D721Med (cell line): ENCODE results near the gene NEURL1.
"Not testable (repeated sequence)": the region's sequence is repeated elsewhere in the genome, so short reads cannot be mapped to it uniquely, and the experiment has no call there.

ENCODE experiments used
- DNase-seq: peaks from one replicate; pipeline ENCODE4 v3.0.0; 2011; ENCODE audit warnings: low spot score; ENCODE audit not compliant: insufficient read length
- FAIRE-seq: peaks from 2 replicates; lab custom pipeline; 2011; peaks lifted over from hg19 to GRCh38; lab: Jason Lieb, UNC
- TF ChIP-seq, protein P1 (sequence below): IDR thresholded peaks from 2 replicates; pipeline ENCODE4 v1.5.1; 2012; ENCODE audit warnings: mild to moderate bottlenecking, control low read depth; ENCODE audit not compliant: insufficient read depth; ENCODE audit errors: missing control alignments

NEURL1 gene

DNA sequence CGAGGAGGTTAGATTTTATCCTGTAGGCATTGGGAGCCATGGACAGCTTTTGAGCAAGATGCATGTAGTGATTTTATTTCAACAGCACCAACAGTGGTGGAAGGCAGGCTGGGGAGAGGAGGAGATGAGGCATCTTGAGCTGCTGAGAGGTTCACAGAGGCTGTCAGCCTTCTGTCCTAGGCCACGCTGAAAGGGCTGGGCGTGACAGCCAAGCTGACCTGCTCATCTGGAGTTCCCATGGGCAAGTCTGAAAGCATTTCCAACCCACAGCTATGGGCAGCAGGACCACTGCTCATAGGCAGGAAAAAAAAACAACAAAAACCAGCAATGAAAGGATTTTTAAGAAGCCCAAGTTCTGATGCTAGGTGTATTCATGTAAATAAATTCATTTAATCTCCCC lies 7.7 kb downstream of the NEURL1 start:
- TF ChIP-seq, protein P1, sequence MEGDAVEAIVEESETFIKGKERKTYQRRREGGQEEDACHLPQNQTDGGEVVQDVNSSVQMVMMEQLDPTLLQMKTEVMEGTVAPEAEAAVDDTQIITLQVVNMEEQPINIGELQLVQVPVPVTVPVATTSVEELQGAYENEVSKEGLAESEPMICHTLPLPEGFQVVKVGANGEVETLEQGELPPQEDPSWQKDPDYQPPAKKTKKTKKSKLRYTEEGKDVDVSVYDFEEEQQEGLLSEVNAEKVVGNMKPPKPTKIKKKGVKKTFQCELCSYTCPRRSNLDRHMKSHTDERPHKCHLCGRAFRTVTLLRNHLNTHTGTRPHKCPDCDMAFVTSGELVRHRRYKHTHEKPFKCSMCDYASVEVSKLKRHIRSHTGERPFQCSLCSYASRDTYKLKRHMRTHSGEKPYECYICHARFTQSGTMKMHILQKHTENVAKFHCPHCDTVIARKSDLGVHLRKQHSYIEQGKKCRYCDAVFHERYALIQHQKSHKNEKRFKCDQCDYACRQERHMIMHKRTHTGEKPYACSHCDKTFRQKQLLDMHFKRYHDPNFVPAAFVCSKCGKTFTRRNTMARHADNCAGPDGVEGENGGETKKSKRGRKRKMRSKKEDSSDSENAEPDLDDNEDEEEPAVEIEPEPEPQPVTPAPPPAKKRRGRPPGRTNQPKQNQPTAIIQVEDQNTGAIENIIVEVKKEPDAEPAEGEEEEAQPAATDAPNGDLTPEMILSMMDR, result no peak
- no peak for FAIRE-seq

DNA sequence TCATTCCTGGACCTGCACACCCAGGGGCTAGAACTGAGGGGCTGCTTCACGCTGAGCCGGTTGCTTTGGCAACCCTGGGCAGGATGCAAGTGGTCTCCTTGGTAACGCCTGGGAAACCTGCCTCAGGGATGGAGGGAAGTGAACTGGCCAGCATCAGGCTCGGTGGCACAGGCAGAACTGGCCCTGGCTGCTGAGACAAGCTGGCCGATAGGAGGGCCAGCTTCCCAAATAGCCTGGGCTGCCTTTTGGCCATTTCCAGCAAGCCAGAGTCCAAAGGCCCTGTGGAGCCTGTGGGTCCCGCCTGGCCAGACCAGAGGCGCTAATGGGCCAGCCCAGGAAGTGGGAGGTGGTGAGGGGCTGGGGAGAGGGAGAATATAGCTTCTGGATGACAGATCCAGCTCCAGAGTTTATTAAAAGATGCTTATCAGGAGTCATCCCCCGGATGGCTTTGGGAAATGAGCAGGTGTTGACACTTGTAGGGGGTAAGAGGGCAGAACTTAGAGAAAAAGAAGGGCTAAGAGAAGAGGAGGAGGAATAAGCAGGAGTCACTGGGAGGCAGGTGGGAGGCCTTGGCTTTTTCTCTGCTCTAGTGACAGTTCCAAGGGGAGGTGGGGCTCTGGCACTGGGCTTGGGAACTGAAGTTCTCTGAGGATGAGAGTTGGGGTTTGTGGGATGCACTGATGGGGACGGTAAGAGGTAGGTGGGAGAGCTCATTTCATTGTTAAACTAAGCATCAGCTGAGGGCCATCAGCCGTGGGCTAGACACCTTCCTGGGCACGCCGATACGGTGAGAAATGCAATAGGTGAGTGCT lies 9.6 kb downstream of the NEURL1 start:
- DNase-seq (no peak), FAIRE-seq (no peak)
- TF ChIP-seq, protein P1, result no peak

More for the DNA sequence above, 7.7 kb downstream of the NEURL1 start:
- DNase-seq, result no peak

DNA sequence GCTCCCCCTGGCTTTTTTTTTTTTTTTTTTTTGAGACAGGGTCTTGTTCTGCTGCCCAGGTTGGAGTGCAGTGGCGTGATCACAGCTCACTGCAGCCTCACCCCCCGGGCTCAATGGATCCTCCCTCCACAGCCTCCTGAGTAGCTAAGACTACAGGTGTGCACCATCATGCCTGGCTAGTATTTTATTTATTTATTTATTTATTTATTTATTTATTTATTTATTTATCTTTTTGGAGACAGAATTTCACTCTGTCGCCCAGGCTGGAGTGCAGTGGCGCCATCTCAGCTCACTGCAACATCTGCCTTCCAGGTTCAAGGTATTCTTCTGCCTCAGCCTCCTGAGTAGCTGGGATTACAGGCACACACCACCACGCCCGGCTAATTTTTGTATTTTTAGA lies 10.3 kb downstream of the NEURL1 start:
- FAIRE-seq, DNase-seq: not testable (repeated sequence)

DNA sequence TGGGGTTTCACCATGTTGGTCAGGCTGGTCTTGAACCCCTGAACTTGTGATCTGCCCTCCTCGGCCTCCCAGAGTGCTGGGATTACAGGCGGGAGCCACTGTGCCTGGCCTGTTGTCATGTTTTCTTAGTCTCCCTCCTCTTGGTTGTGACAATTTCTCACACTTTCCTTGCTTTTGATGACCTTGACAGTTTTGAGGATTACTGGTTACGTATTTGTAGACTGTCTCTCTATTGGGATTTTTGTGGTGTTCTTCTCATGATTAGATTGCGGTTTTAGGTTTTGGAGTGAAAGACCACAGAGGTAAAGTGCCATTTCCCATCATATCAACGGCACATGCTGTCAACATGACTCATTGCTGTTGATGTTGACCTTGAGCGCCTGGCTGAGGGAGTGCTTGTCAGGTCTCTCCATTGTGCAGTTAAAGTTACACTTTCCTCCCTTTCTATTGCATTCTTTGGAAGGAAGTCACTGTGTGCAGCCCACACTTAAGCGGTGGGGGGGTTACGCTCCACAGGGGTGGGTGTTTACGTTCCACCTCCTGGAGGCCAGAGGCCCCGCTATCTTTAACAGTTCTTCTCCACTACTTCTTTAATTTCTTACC lies 10.8 kb downstream of the NEURL1 start:
- no peak for FAIRE-seq

DNA sequence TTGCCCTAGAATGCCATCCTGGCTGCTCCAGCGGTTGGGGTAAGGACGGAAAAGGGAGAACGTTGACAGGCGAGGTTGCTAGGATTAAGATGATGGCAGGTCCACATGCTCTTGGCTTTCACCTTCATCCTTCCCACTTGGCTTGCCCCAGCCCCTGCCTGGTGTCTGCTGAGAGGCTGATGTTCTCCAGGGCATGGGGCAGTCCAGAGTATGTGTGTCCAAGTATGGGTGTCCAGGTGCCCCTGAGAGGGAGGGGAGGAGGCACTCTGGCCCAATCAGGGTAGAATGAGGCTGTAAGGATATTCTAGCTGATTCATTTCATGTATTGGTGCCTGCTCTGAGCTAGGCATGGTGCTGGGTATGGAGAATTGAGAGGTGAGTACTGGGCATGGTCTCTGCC lies 12.6 kb downstream of the NEURL1 start:
- DNase-seq, result no peak
- TF ChIP-seq, protein P1, result no peak
- no peak for FAIRE-seq

More for the DNA sequence above, 10.8 kb downstream of the NEURL1 start:
- TF ChIP-seq, protein P1, result no peak
- no peak for DNase-seq

DNA sequence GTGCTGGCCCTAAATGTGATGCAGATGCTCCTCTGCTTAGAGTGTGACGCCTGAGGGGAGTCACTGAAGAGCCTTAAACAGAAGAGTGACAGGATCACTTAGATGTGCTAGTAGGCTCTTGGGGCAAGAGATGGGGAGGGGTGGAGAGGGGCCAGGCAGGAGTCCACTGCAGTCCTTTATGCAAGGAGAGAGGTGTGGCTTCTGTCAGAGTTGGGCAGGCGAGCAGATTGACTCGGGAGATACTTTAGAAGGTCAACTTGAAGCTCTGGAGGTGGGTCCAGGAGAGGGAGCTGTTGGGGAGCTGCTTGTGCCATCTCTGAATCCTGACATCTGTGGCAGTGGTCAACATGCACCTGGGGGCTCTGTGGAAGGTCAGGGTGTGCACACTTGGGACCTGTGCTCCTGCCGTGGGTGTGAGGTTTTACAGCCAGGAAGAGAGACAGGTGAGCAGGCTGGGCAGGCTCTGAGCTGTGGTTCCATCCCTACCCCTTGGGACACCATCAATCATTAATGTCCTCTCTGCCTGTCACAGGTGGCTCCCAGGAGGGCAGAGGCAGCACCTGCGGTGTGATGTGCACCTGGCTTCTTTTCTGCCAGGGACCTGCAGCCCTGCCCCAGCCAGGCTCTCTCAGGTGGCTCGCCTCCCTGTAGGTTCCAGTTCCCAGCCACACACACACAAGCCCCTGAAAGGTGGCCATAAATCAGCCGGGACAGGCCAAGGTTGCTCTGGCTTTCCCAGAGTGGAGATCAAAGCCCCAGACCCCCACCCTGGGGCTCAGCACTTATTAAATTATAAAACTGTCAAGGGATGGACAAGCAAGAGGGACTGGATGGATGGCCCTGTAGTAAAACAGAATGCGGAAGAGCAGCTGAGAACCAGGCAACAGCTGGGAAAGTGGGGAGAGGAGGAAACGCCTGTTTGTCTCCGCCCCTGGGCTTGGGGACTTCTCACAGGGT lies 14.0 kb downstream of the NEURL1 start:
- TF ChIP-seq, protein P1, result no peak

DNA sequence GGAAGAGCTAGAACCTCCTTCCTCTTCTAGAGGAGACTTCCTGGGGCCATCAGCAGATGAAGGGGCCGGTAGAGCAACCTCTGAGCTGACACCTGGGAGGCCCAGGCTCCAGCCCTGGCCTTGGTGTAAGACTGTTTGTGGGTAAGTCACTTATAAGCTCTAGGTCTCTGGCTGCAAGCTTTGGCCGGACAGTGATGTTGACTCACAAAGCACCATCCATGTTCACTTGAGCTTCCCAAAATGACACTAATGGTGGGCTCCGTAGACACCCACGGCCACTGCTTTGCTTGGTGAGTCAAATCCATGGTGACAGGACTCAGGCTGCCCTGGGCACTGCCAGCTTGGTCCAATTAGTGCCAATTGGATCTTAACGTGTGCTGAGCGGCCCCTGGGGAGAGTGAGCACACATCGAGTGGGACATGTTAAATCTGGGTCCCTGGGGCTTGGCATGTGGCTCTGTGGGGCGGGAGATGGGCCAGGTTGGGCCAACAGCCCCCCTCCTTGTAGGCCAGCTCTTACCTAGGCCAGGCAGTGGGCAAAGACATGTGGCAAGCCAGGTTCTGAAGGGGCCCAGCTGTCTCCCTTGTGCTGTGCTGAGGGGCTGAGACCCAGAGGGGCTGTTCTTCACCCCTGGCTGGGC lies 16.7 kb downstream of the NEURL1 start:
- DNase-seq, result no peak

More for the DNA sequence above, 14.0 kb downstream of the NEURL1 start:
- no peak for FAIRE-seq
- no peak for DNase-seq

More for the DNA sequence above, 16.7 kb downstream of the NEURL1 start:
- FAIRE-seq, result no peak
- TF ChIP-seq, protein P1, result no peak
